BJ (cell line): ENCODE results near the gene FICD. TPM values are rescaled to one million over a fixed set of nuclear protein-coding genes. Genes with fewer than 3 reads are reported as not detected.

Experiments
- CTCF ChIA-PET: fragments of 350-600 bp; formaldehyde crosslinking; extraction: SDS; loops from one replicate; lab custom pipeline; 2021; ENCODE audit warnings: antibody characterized with exemption, inconsistent platforms; lab: Yijun Ruan, JAX
- POLR2A ChIA-PET: fragments of 300-600 bp; sonication (Branson Sonifier 250); formaldehyde crosslinking; extraction: SDS; loops from one replicate; lab custom pipeline; 2021; ENCODE audit warnings: antibody characterized with exemption; lab: Charles Lee
- DNase-seq: peaks from one replicate; pipeline ENCODE4 v3.0.0-alpha.2; 2011; ENCODE audit warnings: low read depth
- H3K27me3 ChIP-seq: 2 replicates; pipeline ENCODE4 v1.6.0; 2011; ENCODE audit warnings: low read length; ENCODE audit not compliant: control insufficient read depth, insufficient read depth
- H3K36me3 ChIP-seq: 2 replicates; pipeline ENCODE4 v1.5.1; 2011; ENCODE audit warnings: low read length; ENCODE audit not compliant: control insufficient read depth, insufficient read depth
- H3K4me3 ChIP-seq: 2 replicates; pipeline ENCODE4 v1.5.1; 2011; ENCODE audit warnings: low read depth, mild to moderate bottlenecking, control low read depth, low read length
- polyA plus RNA-seq: library from polyadenylated mRNA; depleted of rRNA; stranded (reverse); fragments of >200 nt; gene quantifications from 2 replicates; pipeline ENCODE4 v1.2.3, GENCODE V29; 2011
- TF ChIP-seq, protein P1 (sequence below): IDR thresholded peaks from 2 replicates; pipeline ENCODE4 v1.5.1; 2011; ENCODE audit warnings: low read depth, mild to moderate bottlenecking, control low read depth, inconsistent platforms, low read length, moderate library complexity; ENCODE audit not compliant: insufficient read depth

FICD gene
- polyA plus RNA-seq, 1 experiment = 1.9 TPM

DNA sequence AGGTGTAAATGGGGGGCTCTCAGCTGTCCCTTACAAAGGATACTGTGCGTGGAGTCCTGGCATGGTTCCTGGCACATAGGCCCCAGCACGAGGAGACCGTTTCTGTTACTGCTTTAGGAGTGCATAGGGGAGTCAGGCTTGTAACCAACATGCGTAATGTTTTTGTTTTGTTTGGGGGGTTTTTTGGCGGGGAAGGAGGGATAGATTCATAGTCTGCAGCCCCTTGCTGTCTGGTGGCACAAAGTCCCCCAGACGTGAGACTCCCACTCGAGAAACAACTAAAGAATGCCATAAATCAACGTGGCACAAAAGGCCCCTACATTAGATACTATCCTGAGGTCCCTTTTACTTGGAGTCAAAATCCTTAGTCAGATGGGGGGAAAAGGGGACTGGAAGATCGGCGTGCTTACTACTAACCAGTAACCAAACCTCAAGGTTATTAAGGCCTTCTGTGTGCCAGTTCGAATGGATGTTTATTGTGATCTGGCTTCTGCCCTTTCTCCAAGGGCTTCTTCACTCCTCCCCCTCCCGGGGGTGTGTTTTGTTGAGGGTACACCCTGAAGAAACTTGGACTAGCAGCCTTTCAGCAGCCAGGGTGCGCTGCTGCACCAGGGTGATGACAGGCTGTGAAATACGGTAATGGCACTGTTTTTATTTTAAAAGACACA is 48.2 kb downstream of the FICD start:
- TF ChIP-seq, protein P1, sequence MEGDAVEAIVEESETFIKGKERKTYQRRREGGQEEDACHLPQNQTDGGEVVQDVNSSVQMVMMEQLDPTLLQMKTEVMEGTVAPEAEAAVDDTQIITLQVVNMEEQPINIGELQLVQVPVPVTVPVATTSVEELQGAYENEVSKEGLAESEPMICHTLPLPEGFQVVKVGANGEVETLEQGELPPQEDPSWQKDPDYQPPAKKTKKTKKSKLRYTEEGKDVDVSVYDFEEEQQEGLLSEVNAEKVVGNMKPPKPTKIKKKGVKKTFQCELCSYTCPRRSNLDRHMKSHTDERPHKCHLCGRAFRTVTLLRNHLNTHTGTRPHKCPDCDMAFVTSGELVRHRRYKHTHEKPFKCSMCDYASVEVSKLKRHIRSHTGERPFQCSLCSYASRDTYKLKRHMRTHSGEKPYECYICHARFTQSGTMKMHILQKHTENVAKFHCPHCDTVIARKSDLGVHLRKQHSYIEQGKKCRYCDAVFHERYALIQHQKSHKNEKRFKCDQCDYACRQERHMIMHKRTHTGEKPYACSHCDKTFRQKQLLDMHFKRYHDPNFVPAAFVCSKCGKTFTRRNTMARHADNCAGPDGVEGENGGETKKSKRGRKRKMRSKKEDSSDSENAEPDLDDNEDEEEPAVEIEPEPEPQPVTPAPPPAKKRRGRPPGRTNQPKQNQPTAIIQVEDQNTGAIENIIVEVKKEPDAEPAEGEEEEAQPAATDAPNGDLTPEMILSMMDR = peak; percentile 94
- DNase-seq = no peak
- Histone ChIP-seq H3K4me3 (peak overlapping the region; percentile 82), H3K27me3 (no peaks in the 10 kb centered on the region), H3K36me3 (peaks cover 11% of the 10 kb centered on the region)
- CTCF ChIA-PET = interaction anchor here (0.6 to 19.7 kb wide), 12 partner anchors 23 to 531 kb away, joined by 3 to 460 read pairs (median 4); partner anchors contain the start of gene TMEM119
- POLR2A ChIA-PET = no interaction called here

DNA sequence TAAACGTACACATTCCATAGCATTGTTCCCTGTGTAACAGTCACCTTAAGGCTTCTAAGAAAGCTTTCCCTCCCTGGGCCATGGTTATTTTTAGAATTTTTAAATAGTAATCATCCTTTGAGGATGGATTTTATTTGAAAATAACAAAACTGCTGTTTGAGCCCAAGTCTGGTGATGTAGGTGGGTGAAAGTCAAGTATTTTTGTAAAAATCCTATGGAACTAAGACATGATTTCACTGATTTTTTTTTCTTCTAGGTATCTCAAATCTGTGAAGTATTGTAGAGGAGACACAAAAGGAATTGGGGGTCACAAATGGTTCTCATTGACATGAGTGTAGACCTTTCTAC is 48.7 kb downstream of the FICD start:
- TF ChIP-seq, protein P1 = no peak
- no peaks in the 10 kb centered on the region for H3K27me3 ChIP-seq
- peaks cover 12% of the 10 kb centered on the region for H3K36me3 ChIP-seq
- H3K4me3 ChIP-seq = no peak overlapping the region
- ChIA-PET POLR2A (no interaction called here), CTCF (interaction anchor here (0.6 to 19.7 kb wide), 14 partner anchors 13 to 530 kb away, joined by 3 to 460 read pairs (median 4); no protein-coding TSS in a partner anchor)
- no peak for DNase-seq

DNA sequence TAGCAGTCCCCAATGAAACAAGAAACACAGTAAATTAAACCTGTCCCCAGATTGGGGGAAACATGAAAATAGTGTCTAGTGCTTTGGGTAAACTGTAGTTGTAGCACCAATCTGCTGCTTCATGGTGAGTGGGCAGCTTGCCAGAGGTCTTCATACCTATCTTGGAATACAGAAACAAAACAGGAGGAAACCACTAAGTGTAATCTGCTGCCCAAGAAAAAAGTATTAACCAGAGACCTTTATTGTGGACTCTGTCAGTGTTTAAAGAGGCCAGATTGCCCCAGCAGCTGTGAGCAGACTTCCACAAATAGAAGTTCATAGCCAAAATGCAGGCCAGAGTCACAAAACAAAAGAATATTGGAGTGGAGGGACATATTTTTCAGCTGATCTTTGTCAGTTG is 49.6 kb downstream of the FICD start:
- no peaks in the 10 kb centered on the region for H3K27me3 ChIP-seq
- TF ChIP-seq, protein P1 = no peak
- no peak overlapping the region for H3K4me3 ChIP-seq
- peaks cover 13% of the 10 kb centered on the region for H3K36me3 ChIP-seq
- DNase-seq = no peak
- ChIA-PET CTCF (interaction anchor here (0.7 to 19.7 kb wide), 11 partner anchors 12 to 529 kb away, joined by 3 to 460 read pairs (median 4); no protein-coding TSS in a partner anchor), POLR2A (no interaction called here)

DNA sequence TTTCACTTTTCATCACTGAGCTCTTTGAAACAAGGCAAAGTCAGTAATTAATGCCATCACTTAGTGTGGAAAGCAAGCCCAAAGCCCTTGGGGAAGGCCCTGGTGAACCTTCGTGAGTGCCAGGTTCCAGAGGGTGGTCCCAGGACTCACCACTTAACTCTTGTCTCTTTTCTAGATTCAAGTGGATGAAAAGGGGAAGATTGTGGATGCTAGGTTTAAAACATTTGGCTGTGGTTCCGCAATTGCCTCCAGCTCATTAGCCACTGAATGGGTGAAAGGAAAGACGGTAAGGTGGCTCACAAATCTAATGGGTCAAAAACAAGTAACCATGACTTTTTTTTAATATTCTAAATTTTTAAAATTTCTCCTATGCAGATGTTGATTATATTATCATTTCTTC is 50.1 kb downstream of the FICD start:
- Histone ChIP-seq H3K27me3 (no peaks in the 10 kb centered on the region), H3K4me3 (no peak overlapping the region), H3K36me3 (peaks cover 13% of the 10 kb centered on the region)
- TF ChIP-seq, protein P1 = no peak
- ChIA-PET CTCF (interaction anchor here (0.7 to 19.7 kb wide), 9 partner anchors 40 to 386 kb away, joined by 3 to 460 read pairs (median 4); no protein-coding TSS in a partner anchor), POLR2A (no interaction called here)
- no peak for DNase-seq

DNA sequence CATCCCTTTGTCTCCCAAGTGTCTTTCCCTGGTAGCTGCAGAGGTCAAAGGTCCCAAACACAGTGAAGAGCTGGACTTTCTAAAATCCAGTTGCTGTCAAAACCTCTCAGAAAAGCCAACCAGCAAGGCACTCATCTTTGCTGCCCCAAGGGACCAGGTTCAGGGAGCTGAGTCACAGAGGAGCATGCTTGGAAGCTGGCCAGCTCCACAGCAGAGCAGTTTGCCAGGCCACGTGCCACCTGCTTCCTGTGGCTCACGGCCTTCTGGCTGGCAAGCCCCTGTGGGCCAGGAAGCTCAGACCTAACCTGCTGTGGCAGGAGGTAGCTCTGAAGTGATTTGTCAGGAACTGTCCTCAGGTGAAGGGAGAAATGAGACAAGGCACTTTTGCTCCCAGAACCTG is 50.9 kb downstream of the FICD start:
- POLR2A ChIA-PET = no interaction called here
- CTCF ChIA-PET = interaction anchor here (0.6 to 19.7 kb wide), 4 partner anchors 11 to 238 kb away, joined by 3 to 460 read pairs (median 10); no protein-coding TSS in a partner anchor
- no peaks in the 10 kb centered on the region for H3K27me3 ChIP-seq
- H3K4me3 ChIP-seq = no peak overlapping the region
- TF ChIP-seq, protein P1 = no peak
- peaks cover 13% of the 10 kb centered on the region for H3K36me3 ChIP-seq
- DNase-seq = no peak
